NCI-H510A treated with DMSO at 0.1 percent for 48 hours (cell line): ENCODE results near the gene NKIRAS1.
"Not testable (repeated sequence)": the region's sequence is repeated elsewhere in the genome, so short reads cannot be mapped to it uniquely, and the experiment has no call there.

ENCODE experiments used
- DNase-seq: peaks from one replicate; lab custom pipeline; 2025; lab: John Stamatoyannopoulos, UW

Gene NKIRAS1

GRCh38 chr3:23904545-23904944 lies 12.2 kb downstream of the NKIRAS1 start:
- DNase-seq, result no peak

GRCh38 chr3:23900744-23901143 lies 16.0 kb downstream of the NKIRAS1 start:
- DNase-seq, result no peak

GRCh38 chr3:23895181-23895580 lies 21.6 kb downstream of the NKIRAS1 start:
- DNase-seq, result no peak

- no peak for DNase-seq
These were observed 22.3 kb downstream of the NKIRAS1 start for GRCh38 chr3:23894254-23895061.

GRCh38 chr3:23889950-23890349 lies 26.8 kb downstream of the NKIRAS1 start:
- DNase-seq, result no peak

- no peak for DNase-seq
These were observed 27.4 kb downstream of the NKIRAS1 start for GRCh38 chr3:23889386-23889785.

GRCh38 chr3:23888617-23889228 lies 28.1 kb downstream of the NKIRAS1 start:
- DNase-seq, result peak; percentile 13

- DNase-seq, result no peak
These were observed 30.5 kb downstream of the NKIRAS1 start for GRCh38 chr3:23886311-23886710.

GRCh38 chr3:23885210-23885609 lies 31.6 kb downstream of the NKIRAS1 start:
- no peak for DNase-seq

GRCh38 chr3:23884481-23884880 lies 32.3 kb downstream of the NKIRAS1 start:
- DNase-seq, result no peak

- DNase-seq, result no peak
These were observed 34.3 kb downstream of the NKIRAS1 start for GRCh38 chr3:23882487-23882918.

- DNase-seq, result not testable (repeated sequence)
These were observed 34.8 kb downstream of the NKIRAS1 start for GRCh38 chr3:23881993-23882392.

GRCh38 chr3:23880703-23881339 lies 36.0 kb downstream of the NKIRAS1 start:
- peak; percentile 17 for DNase-seq

- DNase-seq, result no peak
These were observed 37.3 kb downstream of the NKIRAS1 start for GRCh38 chr3:23879485-23879884.

GRCh38 chr3:23877329-23877980 lies 39.3 kb downstream of the NKIRAS1 start:
- no peak for DNase-seq

GRCh38 chr3:23876923-23877322 lies 39.9 kb downstream of the NKIRAS1 start:
- no peak for DNase-seq

GRCh38 chr3:23875113-23875725 lies 41.6 kb downstream of the NKIRAS1 start:
- DNase-seq, result no peak

- DNase-seq, result no peak
These were observed 42.3 kb downstream of the NKIRAS1 start for GRCh38 chr3:23874359-23875112.

GRCh38 chr3:23873941-23874340 lies 42.8 kb downstream of the NKIRAS1 start:
- DNase-seq, result no peak

GRCh38 chr3:23872330-23872729 lies 44.5 kb downstream of the NKIRAS1 start:
- no peak for DNase-seq

GRCh38 chr3:23871361-23871760 lies 45.4 kb downstream of the NKIRAS1 start:
- DNase-seq, result not testable (repeated sequence)
